GM23338 (cell line): ENCODE measurements around the gene NDUFS4. TPM values are rescaled to one million over a fixed set of nuclear protein-coding genes. Genes with fewer than 3 reads are reported as not detected.

Source experiments
- ATAC-seq: fragments of 200-7000 bp; cut with Tn5 transposase; 3 replicates; pipeline ENCODE4 v1.9.1; 2020
- DNase-seq: peaks from one replicate; pipeline ENCODE4 v3.0.0-alpha.2; 2015; ENCODE audit warnings: low spot score
- H2AFZ ChIP-seq: fragments of 200-600 bp; sonication (generic); 2 replicates; pipeline ENCODE4 v1.8.0; 2016; ENCODE audit warnings: antibody characterized with exemption, mild to moderate bottlenecking, moderate library complexity
- H3F3A ChIP-seq: fragments of 200-600 bp; sonication (generic); replicated peaks from 2 replicates; pipeline ENCODE4 v1.8.0; 2017; ENCODE audit warnings: antibody characterized with exemption, mixed run types, low read depth
- H3K27ac ChIP-seq: fragments of 200-600 bp; sonication (generic); 2 replicates; pipeline ENCODE4 v1.6.1; 2016; ENCODE audit warnings: low read depth
- H3K27me3 ChIP-seq: fragments of 200-600 bp; sonication (generic); 2 replicates; pipeline ENCODE4 v1.8.0; 2016; ENCODE audit warnings: mild to moderate bottlenecking, mixed run types, moderate library complexity; ENCODE audit not compliant: insufficient read depth
- H3K36me3 ChIP-seq: fragments of 200-600 bp; sonication (generic); 2 replicates; pipeline ENCODE4 v1.8.0; 2016; ENCODE audit warnings: mild to moderate bottlenecking; ENCODE audit not compliant: insufficient read depth
- H3K4me1 ChIP-seq: fragments of 200-600 bp; sonication (generic); 2 replicates; pipeline ENCODE4 v1.8.0; 2016; ENCODE audit warnings: mild to moderate bottlenecking, moderate library complexity; ENCODE audit not compliant: insufficient read depth
- H3K4me2 ChIP-seq: fragments of 200-600 bp; sonication (generic); 2 replicates; pipeline ENCODE4 v1.7.1; 2017; ENCODE audit warnings: mixed run types
- H3K4me3 ChIP-seq: fragments of 200-600 bp; sonication (generic); 2 replicates; pipeline ENCODE4 v1.6.1; 2016; ENCODE audit warnings: mixed run types
- H3K79me2 ChIP-seq: fragments of 200-600 bp; sonication (generic); replicated peaks from 2 replicates; pipeline ENCODE4 v1.8.0; 2017; ENCODE audit warnings: mild to moderate bottlenecking; ENCODE audit not compliant: insufficient read depth
- H3K9me2 ChIP-seq: fragments of 200-600 bp; sonication (generic); 2 replicates; pipeline ENCODE4 v1.8.0; 2017; ENCODE audit not compliant: insufficient read depth
- H4K20me1 ChIP-seq: fragments of 200-600 bp; sonication (generic); replicated peaks from 2 replicates; pipeline ENCODE4 v1.8.0; 2017; ENCODE audit warnings: mild to moderate bottlenecking; ENCODE audit not compliant: insufficient read depth
- H3K27ac Mint-ChIP-seq: 2 replicates; pipeline ENCODE4 v1.8.0; 2020; ENCODE audit warnings: inconsistent platforms, mild to moderate bottlenecking, moderate library complexity, mixed read lengths
- H3K27me3 Mint-ChIP-seq: 3 replicates; pipeline ENCODE4 v1.8.0; 2022; ENCODE audit warnings: low read depth, mild to moderate bottlenecking, moderate library complexity, mixed read lengths, inconsistent platforms; ENCODE audit not compliant: insufficient read depth, poor library complexity
- H3K36me3 Mint-ChIP-seq: 3 replicates; pipeline ENCODE4 v1.8.0; 2021; ENCODE audit warnings: low read depth, mild to moderate bottlenecking, inconsistent platforms, moderate library complexity, mixed read lengths
- H3K4me1 Mint-ChIP-seq: 3 replicates; pipeline ENCODE4 v1.8.0; 2020; ENCODE audit warnings: mild to moderate bottlenecking, inconsistent platforms, mixed read lengths
- H3K4me3 Mint-ChIP-seq: 3 replicates; pipeline ENCODE4 v1.8.0; 2021; ENCODE audit warnings: moderate library complexity, mild to moderate bottlenecking, inconsistent platforms, mixed read lengths
- H3K9me3 Mint-ChIP-seq: 3 replicates; pipeline ENCODE4 v1.8.0; 2020; ENCODE audit warnings: moderate library complexity, mild to moderate bottlenecking, inconsistent platforms, mixed read lengths
- CREB1 ChIP-seq: fragments of 250-450 bp; sonication (Bioruptor Pico); IDR thresholded peaks from 2 replicates; pipeline ENCODE4 v1.5.0; 2020; ENCODE audit warnings: low read depth, mild to moderate bottlenecking, moderate library complexity
- EZH2 ChIP-seq: fragments of 200-600 bp; sonication (generic); IDR thresholded peaks from one replicate; pipeline ENCODE4 v1.8.0; 2017; ENCODE audit warnings: antibody characterized with exemption, mild to moderate bottlenecking, low read depth; ENCODE audit not compliant: unreplicated experiment
- JUNB ChIP-seq: IDR thresholded peaks from one replicate; pipeline ENCODE4 v1.6.1; 2016; ENCODE audit warnings: antibody characterized with exemption; ENCODE audit not compliant: unreplicated experiment
- NANOG ChIP-seq: IDR thresholded peaks from 2 replicates; pipeline ENCODE4 v1.6.1; 2016; ENCODE audit warnings: antibody characterized with exemption, borderline replicate concordance
- POLR2AphosphoS5 ChIP-seq: IDR thresholded peaks from 2 replicates; pipeline ENCODE4 v1.6.1; 2016; ENCODE audit warnings: antibody characterized with exemption, low read depth
- STAT1 ChIP-seq: IDR thresholded peaks from one replicate; pipeline ENCODE4 v1.6.1; 2016; ENCODE audit warnings: antibody characterized with exemption; ENCODE audit not compliant: unreplicated experiment
- ZNF114 ChIP-seq: fragments of 250-450 bp; sonication (Bioruptor Pico); IDR thresholded peaks from 2 replicates; pipeline ENCODE4 v1.5.0; 2020; ENCODE audit warnings: mild to moderate bottlenecking, moderate library complexity
- ZNF331 ChIP-seq: fragments of 250-450 bp; sonication (Bioruptor Pico); IDR thresholded peaks from 2 replicates; pipeline ENCODE4 v1.5.0; 2020; ENCODE audit warnings: low read depth, mild to moderate bottlenecking, moderate library complexity
- ZNF462 ChIP-seq: fragments of 250-450 bp; sonication (Bioruptor Pico); IDR thresholded peaks from 2 replicates; pipeline ENCODE4 v1.5.0; 2020; ENCODE audit warnings: mild to moderate bottlenecking, moderate library complexity
- polyA plus RNA-seq: library from polyadenylated mRNA; unstranded; fragments of >200 nt; fragmentation: Nextera tagmentation; extraction: Ambion mirVana; gene quantifications from 2 replicates; pipeline ENCODE4 v1.2.1, GENCODE V29; 2016
- total RNA-seq: library from RNA; depleted of rRNA; stranded (reverse); fragments of >200 nt; shearing (Covaris generic); gene quantifications from 2 replicates; pipeline ENCODE4 v1.2.3, GENCODE V29; 2014
- TF ChIP-seq, protein P1 (sequence below): IDR thresholded peaks from one replicate; pipeline ENCODE4 v1.6.1; 2018; ENCODE audit warnings: antibody characterized with exemption; ENCODE audit not compliant: unreplicated experiment
- TF ChIP-seq, protein P2 (sequence below), 2 experiments: fragments of 200-600 bp in 1 of 2; sonication (generic) in 1 of 2; conservative IDR thresholded peaks; 2 replicates each; pipeline versions ENCODE4 v1.5.1 to v1.6.1; 2016 to 2017; ENCODE audit warnings: antibody characterized with exemption in 2 of 2, low read depth in 2 of 2, mild to moderate bottlenecking in 2 of 2, moderate library complexity in 1 of 2
- TF ChIP-seq, protein P3 (sequence below): IDR thresholded peaks from 2 replicates; pipeline ENCODE4 v1.6.1; 2016; ENCODE audit warnings: antibody characterized with exemption

The NDUFS4 gene
- total and polyA plus RNA-seq, 2 experiments from 2014 or later = 65.6 to 151 TPM

GRCh38 chr5:53552561-53552960 is 7.9 kb upstream of the NDUFS4 start (continued):
- TF ChIP-seq, protein P1, sequence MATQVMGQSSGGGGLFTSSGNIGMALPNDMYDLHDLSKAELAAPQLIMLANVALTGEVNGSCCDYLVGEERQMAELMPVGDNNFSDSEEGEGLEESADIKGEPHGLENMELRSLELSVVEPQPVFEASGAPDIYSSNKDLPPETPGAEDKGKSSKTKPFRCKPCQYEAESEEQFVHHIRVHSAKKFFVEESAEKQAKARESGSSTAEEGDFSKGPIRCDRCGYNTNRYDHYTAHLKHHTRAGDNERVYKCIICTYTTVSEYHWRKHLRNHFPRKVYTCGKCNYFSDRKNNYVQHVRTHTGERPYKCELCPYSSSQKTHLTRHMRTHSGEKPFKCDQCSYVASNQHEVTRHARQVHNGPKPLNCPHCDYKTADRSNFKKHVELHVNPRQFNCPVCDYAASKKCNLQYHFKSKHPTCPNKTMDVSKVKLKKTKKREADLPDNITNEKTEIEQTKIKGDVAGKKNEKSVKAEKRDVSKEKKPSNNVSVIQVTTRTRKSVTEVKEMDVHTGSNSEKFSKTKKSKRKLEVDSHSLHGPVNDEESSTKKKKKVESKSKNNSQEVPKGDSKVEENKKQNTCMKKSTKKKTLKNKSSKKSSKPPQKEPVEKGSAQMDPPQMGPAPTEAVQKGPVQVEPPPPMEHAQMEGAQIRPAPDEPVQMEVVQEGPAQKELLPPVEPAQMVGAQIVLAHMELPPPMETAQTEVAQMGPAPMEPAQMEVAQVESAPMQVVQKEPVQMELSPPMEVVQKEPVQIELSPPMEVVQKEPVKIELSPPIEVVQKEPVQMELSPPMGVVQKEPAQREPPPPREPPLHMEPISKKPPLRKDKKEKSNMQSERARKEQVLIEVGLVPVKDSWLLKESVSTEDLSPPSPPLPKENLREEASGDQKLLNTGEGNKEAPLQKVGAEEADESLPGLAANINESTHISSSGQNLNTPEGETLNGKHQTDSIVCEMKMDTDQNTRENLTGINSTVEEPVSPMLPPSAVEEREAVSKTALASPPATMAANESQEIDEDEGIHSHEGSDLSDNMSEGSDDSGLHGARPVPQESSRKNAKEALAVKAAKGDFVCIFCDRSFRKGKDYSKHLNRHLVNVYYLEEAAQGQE = no peak
- TF ChIP-seq NANOG (no peak), JUNB (no peak), ZNF331 (CRISPR knock-in tag) (no peak), ZNF114 (no peak), EZH2 (no peak)
- TF ChIP-seq, protein P2, sequence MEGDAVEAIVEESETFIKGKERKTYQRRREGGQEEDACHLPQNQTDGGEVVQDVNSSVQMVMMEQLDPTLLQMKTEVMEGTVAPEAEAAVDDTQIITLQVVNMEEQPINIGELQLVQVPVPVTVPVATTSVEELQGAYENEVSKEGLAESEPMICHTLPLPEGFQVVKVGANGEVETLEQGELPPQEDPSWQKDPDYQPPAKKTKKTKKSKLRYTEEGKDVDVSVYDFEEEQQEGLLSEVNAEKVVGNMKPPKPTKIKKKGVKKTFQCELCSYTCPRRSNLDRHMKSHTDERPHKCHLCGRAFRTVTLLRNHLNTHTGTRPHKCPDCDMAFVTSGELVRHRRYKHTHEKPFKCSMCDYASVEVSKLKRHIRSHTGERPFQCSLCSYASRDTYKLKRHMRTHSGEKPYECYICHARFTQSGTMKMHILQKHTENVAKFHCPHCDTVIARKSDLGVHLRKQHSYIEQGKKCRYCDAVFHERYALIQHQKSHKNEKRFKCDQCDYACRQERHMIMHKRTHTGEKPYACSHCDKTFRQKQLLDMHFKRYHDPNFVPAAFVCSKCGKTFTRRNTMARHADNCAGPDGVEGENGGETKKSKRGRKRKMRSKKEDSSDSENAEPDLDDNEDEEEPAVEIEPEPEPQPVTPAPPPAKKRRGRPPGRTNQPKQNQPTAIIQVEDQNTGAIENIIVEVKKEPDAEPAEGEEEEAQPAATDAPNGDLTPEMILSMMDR (conservative IDR thresholded peaks at IDR 0.05; ENCODE audit: low read depth in 2 of 2) = no peak

- no peaks in the 10 kb centered on the region for H3K27me3 ChIP-seq
- no peak for DNase-seq
- H3K4me2 ChIP-seq = no peak overlapping the region
- H3K79me2 ChIP-seq = no peaks in the 10 kb centered on the region
- no peaks in the 10 kb centered on the region for H4K20me1 ChIP-seq
- H3K27ac ChIP-seq = no peak overlapping the region
- 0 out of 2 replicates have a peak, but pooled peaks cover 2% of the 10 kb centered on the region for H3K9me2 ChIP-seq
- H3K4me1 Mint-ChIP-seq = peaks cover 3% of the 10 kb centered on the region; the same call in 1 of the 3 replicates
- H3K27ac Mint-ChIP-seq = no peak overlapping the region
- no peak overlapping the region for H3K4me3 Mint-ChIP-seq
- H3K36me3 ChIP-seq = 0 out of 2 replicates have a peak, but pooled peaks cover 5% of the 10 kb centered on the region
- no peak for ATAC-seq
- H3K36me3 Mint-ChIP-seq = peaks cover 11% of the 10 kb centered on the region; the same call in 2 of the 3 replicates
- H2AFZ ChIP-seq = no peak overlapping the region
- H3K4me3 ChIP-seq = no peak overlapping the region
- H3K4me1 ChIP-seq = no peaks in the 10 kb centered on the region
- no peaks in the 10 kb centered on the region for H3F3A ChIP-seq
- peaks cover 4% of the 10 kb centered on the region for H3K27me3 Mint-ChIP-seq
- peaks cover 13% of the 10 kb centered on the region for H3K9me3 Mint-ChIP-seq
- TF ChIP-seq JUNB = no peak
- TF ChIP-seq, protein P3, sequence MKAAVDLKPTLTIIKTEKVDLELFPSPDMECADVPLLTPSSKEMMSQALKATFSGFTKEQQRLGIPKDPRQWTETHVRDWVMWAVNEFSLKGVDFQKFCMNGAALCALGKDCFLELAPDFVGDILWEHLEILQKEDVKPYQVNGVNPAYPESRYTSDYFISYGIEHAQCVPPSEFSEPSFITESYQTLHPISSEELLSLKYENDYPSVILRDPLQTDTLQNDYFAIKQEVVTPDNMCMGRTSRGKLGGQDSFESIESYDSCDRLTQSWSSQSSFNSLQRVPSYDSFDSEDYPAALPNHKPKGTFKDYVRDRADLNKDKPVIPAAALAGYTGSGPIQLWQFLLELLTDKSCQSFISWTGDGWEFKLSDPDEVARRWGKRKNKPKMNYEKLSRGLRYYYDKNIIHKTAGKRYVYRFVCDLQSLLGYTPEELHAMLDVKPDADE = no peak
- TF ChIP-seq ZNF462 (CRISPR knock-in tag) = no peak
- no peak for TF ChIP-seq STAT1
- no peak for TF ChIP-seq POLR2AphosphoS5
- TF ChIP-seq CREB1 = no peak
- no peak for TF ChIP-seq EZH2
- no peak for TF ChIP-seq ZNF331 (CRISPR knock-in tag)
Measured at GRCh38 chr5:53554444-53554843, 6.0 kb upstream of the NDUFS4 start.
